Measurements from ENCODE around the gene PARP2. TPM values are rescaled to one million over a fixed set of nuclear protein-coding genes. Genes with fewer than 3 reads are reported as not detected.

The PARP2 gene
- total and polyA plus RNA-seq, 2 donors (not counting 3 experiments of a cell fraction or from before 2014, with no cell fraction given): 15.7 to 30.6 TPM

GRCh38 chr14:20376071-20376588, 32.7 kb downstream of the PARP2 start:
- H3K4me2 ChIP-seq (ENCODE audit: insufficient read depth, low read length): no peak overlapping the region
- POLR2A ChIA-PET: interaction anchor here (0.5 to 0.9 kb wide), 2 partner anchors 34 to 79 kb away, joined by 3 to 9 read pairs; partner anchors contain the start of genes APEX1 and OSGEP
- no peaks in the 10 kb centered on the region for H4K20me1 ChIP-seq (replicated peaks; ENCODE audit: control insufficient read depth, extremely low read depth, insufficient read depth, low read length)
- H3K27ac ChIP-seq (ENCODE audit: insufficient read depth, low read depth, low read length): no peak overlapping the region
- no peaks in the 10 kb centered on the region for H3K79me2 ChIP-seq (ENCODE audit: control insufficient read depth, insufficient read depth, low read length)
- dilution Hi-C loops (cut with MboI; ENCODE audit: extremely low pct_ligation_motif_present, low sequenced_read_pairs) (no loop called here), intact Hi-C loops (cut with micrococcal nuclease) (no loop called here)
- no peaks in the 10 kb centered on the region for H3K4me1 ChIP-seq (ENCODE audit: control insufficient read depth, extremely low read depth, insufficient read depth, low read length)
- CTCF ChIA-PET: interaction anchor here (1.4 kb wide), 1 partner anchor 28 kb away, joined by 3 read pairs; no protein-coding TSS in a partner anchor
- DNase-seq (ENCODE audit: low read depth, low spot score) (no peak), FAIRE-seq (no peak)
- no peaks in the 10 kb centered on the region for H3K9me3 ChIP-seq (replicated peaks; ENCODE audit: control insufficient read depth, insufficient read depth, low read length)
- no peak overlapping the region for H2AFZ ChIP-seq (ENCODE audit: low read depth, low read length)
- H3K36me3 ChIP-seq (ENCODE audit: control insufficient read depth in 2 of 2, extremely low read depth in 1 of 2, insufficient read depth in 2 of 2, low read length in 2 of 2): peaks cover 16 to 72% of the 10 kb centered on the region in 2 experiments
- no peaks in the 10 kb centered on the region for H3K9me1 ChIP-seq (replicated peaks; ENCODE audit: control insufficient read depth, extremely low read depth, insufficient read depth, low read length)
- H3K27me3 ChIP-seq (ENCODE audit: control insufficient read depth in 2 of 2, insufficient read depth in 2 of 2, low read length in 2 of 2): no peaks in the 10 kb centered on the region
- no TSS peak for BruUV-seq (replicated peaks)
- no peak overlapping the region for H3K9ac ChIP-seq (replicated peaks; ENCODE audit: extremely low read depth, insufficient read depth, low read length)
- no peak for TF ChIP-seq POLR2A (IDR thresholded peaks at IDR 0.05; ENCODE audit: low read depth, low read length)
- TF ChIP-seq JUN (IDR thresholded peaks at IDR 0.05; ENCODE audit: borderline replicate concordance, insufficient read depth, insufficient read length, low read depth): no peak
- no peak for TF ChIP-seq EZH2 (IDR thresholded peaks at IDR 0.05; ENCODE audit: borderline replicate concordance, low read depth, low read length, severe bottlenecking)
- TF ChIP-seq GATA2 (IDR thresholded peaks at IDR 0.05; ENCODE audit: insufficient read depth, insufficient read length, low read depth, low read length): no peak
- no peak for TF ChIP-seq FOS (IDR thresholded peaks at IDR 0.05; ENCODE audit: borderline replicate concordance, insufficient read depth, low read length)
- TF ChIP-seq, protein P1, sequence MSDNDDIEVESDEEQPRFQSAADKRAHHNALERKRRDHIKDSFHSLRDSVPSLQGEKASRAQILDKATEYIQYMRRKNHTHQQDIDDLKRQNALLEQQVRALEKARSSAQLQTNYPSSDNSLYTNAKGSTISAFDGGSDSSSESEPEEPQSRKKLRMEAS (IDR thresholded peaks at IDR 0.05; ENCODE audit: insufficient read depth, insufficient read length): no peak
- TF ChIP-seq CTCF (IDR thresholded peaks at IDR 0.05; ENCODE audit: extremely low read depth in 1 of 2, insufficient read depth in 1 of 2, low read depth in 1 of 2, low read length in 2 of 2): no peak
- TF ChIP-seq MYC (IDR thresholded peaks at IDR 0.05; ENCODE audit: low read depth, low read length): no peak
- no peak for TF ChIP-seq POLR2AphosphoS5 (IDR thresholded peaks at IDR 0.05; ENCODE audit: insufficient read depth, low read depth, low read length)
- H3K4me3 ChIP-seq (replicated peaks in 1 of 3; ENCODE audit: insufficient read depth in 1 of 3, low read depth in 1 of 3, low read length in 3 of 3): no peak overlapping the region
